ENCODE measurements around the gene ADAMTSL5. TPM values are rescaled to one million over a fixed set of nuclear protein-coding genes. Genes with fewer than 3 reads are reported as not detected.

ADAMTSL5 gene
- total and polyA plus RNA-seq, 9 of the 15 experiments (the other 6 are each of a cell fraction or from before 2014, with no cell fraction given), result 1.0 to 11.6 (median 4.1) TPM

- TF ChIP-seq CC2D1A (IDR thresholded peaks at IDR 0.05) (no peak), ZNF174 (CRISPR knock-in tag; IDR thresholded peaks at IDR 0.05) (no peak), PTBP1 (IDR thresholded peaks at IDR 0.05; ENCODE audit: low read depth, low read length) (no peak), SOX6 (IDR thresholded peaks at IDR 0.05) (0 out of 2 replicates have a peak, but pooled peaks have one; percentile 13), FUS (optimal IDR thresholded peaks at IDR 0.05; ENCODE audit: low read depth, low read length) (no peak), SLC30A9 (CRISPR knock-in tag; IDR thresholded peaks at IDR 0.05) (no peak), ZMIZ1 (IDR thresholded peaks at IDR 0.05; ENCODE audit: low read depth in 2 of 2, low read length in 2 of 2) (no peak), RBBP5 (IDR thresholded peaks at IDR 0.05; ENCODE audit: borderline replicate concordance, insufficient read depth, low read length, poor library complexity, severe bottlenecking) (peak; percentile 64), CXXC5 (CRISPR knock-in tag; IDR thresholded peaks at IDR 0.05) (peak; percentile 86), L3MBTL2 (IDR thresholded peaks at IDR 0.05) (peak; percentile 98), DACH1 (IDR thresholded peaks at IDR 0.05; ENCODE audit: partially characterized antibody) (peak; percentile 65), MCM2 (IDR thresholded peaks at IDR 0.05; ENCODE audit: low read depth) (no peak), CTCF (IDR thresholded peaks at IDR 0.05 in 2 of 3, conservative IDR thresholded peaks at IDR 0.05 in 1 of 3; ENCODE audit: insufficient read depth in 2 of 3, low read depth in 1 of 3, low read length in 3 of 3) (no peak; a peak in 1 of 6 replicates), SAFB (IDR thresholded peaks at IDR 0.05; ENCODE audit: borderline replicate concordance, low read depth, low read length) (no peak), ELK3 (CRISPR knock-in tag; IDR thresholded peaks at IDR 0.05) (no peak), HMGN3 (IDR thresholded peaks at IDR 0.05; ENCODE audit: borderline replicate concordance, extremely low read depth, insufficient read length, low read depth, low read length) (peak; percentile 66), DPF2 (IDR thresholded peaks at IDR 0.05) (no peak), ZBTB49 (CRISPR knock-in tag; IDR thresholded peaks at IDR 0.05; ENCODE audit: borderline replicate concordance) (no peak), MXI1 (IDR thresholded peaks at IDR 0.05; ENCODE audit: low read depth, low read length) (0 out of 2 replicates have a peak, but pooled peaks have one; percentile 42), OTX1 (CRISPR knock-in tag; IDR thresholded peaks at IDR 0.05) (0 out of 2 replicates have a peak, but pooled peaks have one; percentile 13)
Observed at GRCh38 chr19:1507763-1508506, 4.9 kb downstream of the ADAMTSL5 start (continued).
